HG03460 (cell line): ENCODE data around the gene DLG2.
"Not testable (repeated sequence)": the region's sequence is repeated elsewhere in the genome, so short reads cannot be mapped to it uniquely, and the experiment has no call there.

ENCODE experiments used
- ATAC-seq: cut with Tn5 transposase; IDR thresholded peaks from one replicate; pipeline ENCODE4 v1.9.1; 2021; ENCODE audit not compliant: unreplicated experiment

Gene DLG2

DNA sequence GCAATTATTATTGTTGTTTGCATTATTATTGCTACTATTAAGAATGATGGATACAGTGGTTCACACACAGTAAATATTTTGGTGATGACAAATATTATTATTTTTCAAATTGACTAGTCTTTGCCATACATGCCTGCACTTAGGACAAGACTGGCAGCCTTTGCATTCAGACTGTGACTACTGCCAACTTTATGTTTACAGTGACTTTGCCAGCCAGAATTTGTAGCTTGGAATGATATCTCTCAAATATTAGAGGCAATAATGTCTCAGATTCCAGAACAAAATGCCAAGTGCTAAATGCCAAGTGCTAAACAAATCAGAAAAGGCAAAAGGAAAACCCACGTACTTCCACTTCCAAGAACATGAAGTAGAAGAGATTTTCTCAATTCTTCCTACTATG lies 823.1 kb downstream of the DLG2 start:
- ATAC-seq: no peak

GRCh38 chr11:84800755-84801346 lies 826.3 kb downstream of the DLG2 start:
- no peak for ATAC-seq

GRCh38 chr11:84799112-84799511 lies 828.0 kb downstream of the DLG2 start:
- no peak for ATAC-seq

DNA sequence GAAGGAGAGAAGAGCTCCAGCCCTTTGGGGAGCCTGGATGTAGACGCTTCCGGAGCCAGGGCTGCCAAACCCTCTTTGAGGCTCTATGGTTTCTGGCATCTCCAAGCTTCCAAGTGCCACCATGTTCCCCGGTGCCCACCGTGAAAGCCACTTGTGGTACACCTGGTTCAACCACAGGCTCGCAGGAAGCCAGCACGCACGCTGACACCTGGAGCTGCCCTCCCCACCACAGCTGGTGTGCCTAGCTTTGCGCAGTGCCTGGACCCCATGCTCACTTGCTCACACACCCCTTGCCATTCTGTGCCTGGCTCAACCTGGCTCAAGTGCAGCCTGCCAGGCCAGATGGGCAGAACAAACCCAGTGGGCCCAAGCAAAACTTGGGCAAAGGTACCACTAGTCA lies 831.4 kb downstream of the DLG2 start:
- no peak for ATAC-seq

- ATAC-seq: no peak
Measured at GRCh38 chr11:84794663-84795443, 832.3 kb downstream of the DLG2 start.

GRCh38 chr11:84793318-84793717 lies 833.8 kb downstream of the DLG2 start:
- ATAC-seq: no peak

DNA sequence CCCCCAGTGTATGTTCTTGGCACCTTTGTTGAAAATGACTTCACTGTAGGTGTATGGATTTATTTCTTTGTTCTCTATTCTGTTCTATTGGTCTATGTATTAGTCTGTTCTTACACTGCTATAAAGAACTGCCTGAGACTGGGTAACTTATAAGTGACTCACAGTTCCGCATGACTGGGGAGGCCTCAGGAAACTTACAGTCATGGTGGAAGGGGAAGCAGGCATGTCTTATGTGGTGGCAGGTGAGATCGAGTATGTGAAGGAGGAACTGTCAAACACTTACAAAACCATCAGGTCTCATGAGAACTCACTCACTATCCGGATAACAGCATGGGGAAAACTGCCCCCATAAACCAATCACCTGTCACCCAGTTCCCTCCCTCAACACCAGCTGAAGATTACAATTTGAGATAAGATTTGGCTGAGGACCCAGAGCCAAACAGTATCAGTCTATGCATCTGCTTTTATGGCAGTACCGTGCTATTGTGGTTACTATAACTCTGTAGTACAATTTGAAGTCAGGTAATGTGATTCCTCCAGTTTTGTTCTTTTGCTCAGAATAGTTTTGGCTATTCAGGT lies 836.2 kb downstream of the DLG2 start:
- ATAC-seq: no peak

DNA sequence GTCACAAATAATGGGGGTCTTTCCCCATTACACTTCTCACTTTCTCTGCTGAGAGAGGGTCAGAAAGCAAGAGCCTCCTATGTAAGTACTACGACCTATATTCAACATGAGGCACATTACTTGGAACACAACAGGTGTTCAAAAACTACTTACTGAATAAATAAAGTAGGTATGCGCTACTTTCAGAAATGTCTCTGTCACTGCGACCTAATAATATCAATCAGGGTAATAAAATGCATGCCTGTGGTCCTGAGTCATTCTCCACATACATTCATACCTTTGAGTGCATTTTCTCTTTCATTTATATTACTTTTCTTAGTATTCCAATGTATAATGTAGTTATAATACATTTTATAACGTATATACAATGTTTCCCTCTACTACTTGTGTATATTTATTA lies 838.9 kb downstream of the DLG2 start:
- no peak for ATAC-seq

- not testable (repeated sequence) for ATAC-seq
Measured at GRCh38 chr11:84784158-84784557, 843.0 kb downstream of the DLG2 start.

DNA sequence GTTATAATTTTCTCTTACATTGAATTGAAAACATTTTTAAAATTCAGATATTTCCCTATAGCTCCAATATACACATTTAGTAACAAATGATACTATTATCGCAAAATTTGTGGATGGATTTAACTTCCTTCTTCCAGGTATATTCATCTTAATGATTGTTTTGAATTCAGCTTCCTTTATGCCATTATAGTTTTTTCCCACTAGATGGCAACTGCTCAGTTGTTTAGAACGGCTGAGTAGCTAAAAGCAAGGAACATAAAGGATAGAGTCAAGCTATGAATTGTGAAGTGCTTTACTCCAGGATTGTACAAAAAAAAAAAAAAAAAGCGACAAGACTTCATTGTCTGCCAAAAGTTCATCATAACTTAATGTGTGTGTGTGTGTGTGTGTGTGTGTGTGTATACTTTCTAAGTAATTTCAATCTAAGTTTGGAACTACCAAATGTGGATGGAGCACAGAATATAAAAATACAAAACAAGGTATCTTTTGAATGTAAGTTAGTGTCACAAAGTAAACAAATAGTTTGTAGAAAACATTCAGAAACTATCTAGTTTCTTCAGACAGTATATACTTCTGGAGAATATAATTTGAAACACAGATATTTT lies 846.4 kb downstream of the DLG2 start:
- no peak for ATAC-seq

DNA sequence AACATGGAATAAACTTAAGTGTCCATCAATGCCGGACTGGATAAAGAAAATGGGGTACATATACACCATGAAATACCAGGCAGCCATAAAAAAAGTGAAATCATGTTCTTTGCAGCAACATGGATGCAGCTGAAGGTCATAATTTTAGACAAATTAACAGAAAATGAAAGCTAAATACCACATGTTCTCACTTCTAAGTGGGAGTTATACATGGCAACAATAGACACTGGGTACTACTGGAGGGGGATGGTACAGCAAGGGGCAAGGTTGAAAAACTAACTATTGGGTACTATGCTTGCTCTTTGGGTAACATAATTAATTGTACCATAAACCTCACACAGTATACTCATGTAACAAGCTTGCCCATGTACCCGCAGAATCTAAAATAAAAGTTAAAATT lies 851.6 kb downstream of the DLG2 start:
- ATAC-seq: no peak

DNA sequence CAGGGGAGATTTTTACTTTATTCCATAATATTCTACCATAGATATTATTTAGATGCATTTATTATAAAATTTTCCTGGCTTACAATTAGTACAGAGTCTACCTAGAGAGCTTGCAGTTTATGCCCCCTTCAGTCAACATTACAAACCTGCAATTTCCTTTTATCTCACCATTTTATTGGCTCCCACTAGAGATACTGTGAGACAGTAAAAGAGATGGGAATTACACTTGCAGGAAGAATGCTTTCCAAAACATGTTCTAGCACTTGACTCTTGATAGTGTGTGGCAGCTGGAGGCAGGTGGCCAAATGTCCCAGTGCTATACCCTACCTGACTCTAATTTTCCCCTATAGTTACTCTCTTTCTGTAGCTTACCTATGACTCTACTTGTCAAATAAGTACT lies 863.2 kb downstream of the DLG2 start:
- no peak for ATAC-seq

GRCh38 chr11:84757711-84758110 lies 869.4 kb downstream of the DLG2 start:
- no peak for ATAC-seq

GRCh38 chr11:84751371-84751770 lies 875.8 kb downstream of the DLG2 start:
- ATAC-seq: no peak

DNA sequence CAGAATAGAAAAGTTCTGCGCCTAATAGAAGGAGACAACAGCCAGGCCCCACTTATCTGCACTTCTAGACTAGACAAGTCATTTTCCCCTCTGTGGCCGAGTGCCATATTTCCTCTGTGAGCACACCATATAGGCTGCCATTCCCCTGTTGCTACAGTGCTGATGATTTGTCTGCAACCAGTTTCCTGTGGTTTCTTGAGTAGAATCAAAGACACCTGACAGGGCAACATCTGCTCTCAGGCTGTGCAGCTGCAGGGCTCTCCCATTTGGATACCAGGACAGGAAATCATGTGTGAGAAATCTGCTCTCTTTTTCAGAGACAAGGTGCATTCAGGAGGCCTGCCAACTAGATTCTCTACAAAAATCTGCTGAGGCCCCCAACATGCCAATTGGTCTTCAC lies 879.3 kb downstream of the DLG2 start:
- no peak for ATAC-seq

GRCh38 chr11:84740050-84740449 lies 887.1 kb downstream of the DLG2 start:
- ATAC-seq: no peak

GRCh38 chr11:84724256-84724655 lies 902.9 kb downstream of the DLG2 start:
- ATAC-seq: no peak

GRCh38 chr11:84722583-84723108 lies 904.5 kb downstream of the DLG2 start:
- ATAC-seq: no peak

- no peak for ATAC-seq
Measured at GRCh38 chr11:84721561-84721961, 905.6 kb downstream of the DLG2 start.

- no peak for ATAC-seq
Measured at GRCh38 chr11:84720706-84721402, 906.3 kb downstream of the DLG2 start.

DNA sequence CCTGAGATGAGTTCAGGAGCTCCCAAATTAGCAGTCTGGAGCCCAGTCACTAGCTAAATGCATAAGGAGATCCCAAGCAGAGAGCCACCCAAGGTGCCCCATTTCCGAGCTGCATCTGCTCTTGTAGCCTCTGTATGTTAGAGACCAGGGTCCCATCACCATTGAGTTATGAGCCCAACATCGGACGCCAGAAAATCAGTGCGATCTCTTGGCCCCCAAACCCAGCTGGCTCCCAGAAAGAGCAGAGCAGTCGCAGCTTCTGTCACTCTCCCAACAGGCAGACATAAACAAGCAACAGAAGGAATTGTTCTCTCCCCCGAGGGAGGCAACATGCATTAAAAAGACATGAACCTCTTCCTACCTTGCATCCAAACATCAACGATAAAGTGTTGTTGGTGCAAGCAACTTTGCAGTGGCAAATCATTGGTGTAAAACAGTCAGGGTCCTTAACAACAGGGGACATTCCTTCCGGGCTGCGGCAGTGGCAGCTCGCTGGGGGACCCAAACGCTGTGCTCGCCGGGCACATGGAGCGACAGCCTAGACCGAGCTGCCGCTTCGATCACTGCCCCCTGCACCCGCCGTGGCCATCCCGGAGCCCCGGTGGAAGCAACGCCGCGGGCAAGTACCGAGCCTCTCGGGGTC lies 907.1 kb downstream of the DLG2 start:
- ATAC-seq: no peak
